ENCODE results near the gene WDR4. TPM values are rescaled to one million over a fixed set of nuclear protein-coding genes. Genes with fewer than 3 reads are reported as not detected.
"Not testable (repeated sequence)": the region's sequence is repeated elsewhere in the genome, so short reads cannot be mapped to it uniquely, and the experiment has no call there.

Gene WDR4
- total RNA-seq, 1 donor from 2014 or later, result 8.6 TPM

DNA sequence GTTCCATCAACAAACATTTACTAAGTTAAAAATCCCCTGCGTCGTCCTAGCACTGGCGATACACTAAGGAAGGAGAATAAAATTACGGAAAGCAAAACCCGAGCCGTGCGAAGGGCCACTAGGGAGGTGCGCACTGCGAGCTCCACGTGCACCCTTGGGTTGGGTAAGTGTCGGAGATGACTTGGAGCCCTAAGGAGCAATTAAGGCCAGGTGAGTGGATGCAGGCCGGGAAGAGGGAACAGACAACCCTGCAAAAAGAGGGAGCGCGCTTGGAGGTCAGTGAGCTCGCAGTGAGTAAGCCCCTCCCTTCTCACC lies 704 bp downstream of the WDR4 start:
- DNase-seq (ENCODE audit: low read depth in 2 of 2), result no peak

GRCh38 chr21:42875811-42876210 lies 3.5 kb downstream of the WDR4 start:
- DNase-seq (ENCODE audit: low read depth in 2 of 2), result not testable (repeated sequence)

- DNase-seq (ENCODE audit: low read depth in 2 of 2), result no peak
Measured at GRCh38 chr21:42873096-42873495, 6.2 kb downstream of the WDR4 start.

DNA sequence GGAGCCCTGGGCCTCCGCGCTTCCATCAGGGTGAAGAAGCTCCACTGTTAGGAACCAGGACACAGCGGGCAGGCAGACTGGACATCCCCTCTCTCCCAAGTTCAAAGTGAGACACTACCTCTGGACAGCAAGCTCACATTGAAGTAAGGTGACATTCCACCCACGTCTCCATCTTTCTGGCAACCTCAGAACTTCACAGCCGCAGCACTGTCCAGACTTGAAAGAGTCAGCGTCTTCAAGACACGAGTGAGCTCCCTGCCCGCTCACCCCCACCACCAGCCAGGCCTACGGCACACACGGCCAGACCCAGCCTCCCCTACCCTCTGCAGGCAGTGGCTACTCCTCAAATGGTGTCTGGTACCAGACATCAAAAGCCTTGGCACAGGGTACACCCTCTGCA lies 11.1 kb downstream of the WDR4 start:
- no peak for DNase-seq (ENCODE audit: low read depth in 2 of 2)

DNA sequence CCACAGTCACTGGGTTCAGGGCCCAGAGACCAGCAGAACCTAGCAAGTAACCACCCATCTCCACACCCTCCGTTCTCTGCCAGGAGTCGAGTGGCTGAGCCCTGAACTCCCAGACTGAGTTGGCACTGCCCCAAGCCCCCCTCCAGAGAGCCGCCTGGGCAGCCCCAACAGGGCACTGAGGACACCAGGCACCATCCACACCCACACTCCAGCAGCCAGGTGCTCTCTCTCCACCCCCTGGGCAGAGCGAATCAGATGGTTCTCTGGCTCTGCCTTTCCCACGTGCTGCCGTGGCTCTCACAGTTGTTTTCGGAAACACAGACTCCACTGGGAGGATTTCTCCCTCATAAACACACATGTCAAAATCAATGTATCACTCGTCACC lies 13.6 kb downstream of the WDR4 start:
- DNase-seq (ENCODE audit: low read depth in 2 of 2), result no peak

DNA sequence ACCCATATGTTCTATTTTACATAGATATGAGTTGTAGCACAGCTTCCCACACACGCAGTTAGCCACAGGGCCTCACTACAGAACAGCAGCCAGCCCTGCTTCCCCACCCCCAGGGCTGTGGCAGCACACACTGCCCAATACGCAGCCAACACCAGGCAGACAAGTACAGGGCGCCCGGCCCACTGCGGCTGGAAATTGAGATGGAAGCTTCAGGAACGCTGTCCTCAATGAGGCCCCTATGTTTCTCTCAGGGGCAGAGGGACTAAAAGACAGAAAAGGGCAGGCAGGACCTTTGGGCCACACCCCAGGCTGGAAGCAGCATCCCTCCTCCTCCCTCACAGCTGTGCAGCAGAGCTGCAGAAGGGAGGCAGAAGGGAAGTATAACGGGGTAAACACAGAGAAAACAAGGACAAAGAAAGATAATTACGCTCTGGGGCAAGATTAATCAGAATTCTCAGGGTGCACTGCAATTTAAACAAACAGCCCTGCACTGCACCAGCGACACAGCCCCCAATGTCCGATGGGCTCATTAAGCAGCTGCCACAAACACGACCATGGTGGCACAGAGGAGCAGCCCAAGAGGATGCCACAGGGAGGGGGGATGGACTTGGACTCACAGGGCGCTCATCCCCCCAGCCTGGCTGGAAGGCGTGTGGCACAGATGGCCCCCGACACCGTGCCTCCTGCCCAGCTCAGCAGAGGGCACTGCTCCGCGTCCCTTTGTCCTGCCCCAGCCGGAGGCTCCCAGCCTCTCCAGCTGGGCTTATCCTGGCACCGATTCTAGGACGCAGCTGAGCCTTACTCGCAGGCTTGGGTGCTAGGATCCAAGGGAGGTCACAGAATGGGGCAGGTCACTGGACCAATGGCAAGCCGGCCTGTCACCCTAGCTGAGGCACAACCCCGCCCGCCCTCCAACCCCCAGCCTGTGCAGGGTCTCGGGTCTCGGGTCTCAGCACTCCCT lies 14.2 kb downstream of the WDR4 start:
- DNase-seq (ENCODE audit: low read depth in 2 of 2), result no peak

DNA sequence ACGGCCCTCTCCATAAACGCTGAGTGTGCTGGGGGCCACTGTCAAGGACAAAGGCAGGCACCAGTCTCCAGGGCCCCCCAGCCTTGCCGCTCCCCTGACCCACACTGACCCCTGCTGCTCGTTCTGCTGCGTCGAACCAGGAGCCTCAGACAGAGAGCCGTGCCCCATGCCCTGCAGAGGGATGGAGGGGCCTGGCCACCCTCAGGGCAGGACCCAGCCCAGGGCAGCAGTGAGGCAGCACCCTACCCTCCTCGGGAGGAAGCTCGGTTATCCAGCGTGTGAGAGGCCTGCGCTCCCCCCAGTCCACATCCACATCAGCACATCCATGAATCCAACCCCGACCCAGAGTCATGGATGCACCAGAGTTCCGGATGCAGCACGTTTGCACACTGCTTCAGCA lies 15.1 kb downstream of the WDR4 start:
- no peak for DNase-seq (ENCODE audit: low read depth in 2 of 2)

DNA sequence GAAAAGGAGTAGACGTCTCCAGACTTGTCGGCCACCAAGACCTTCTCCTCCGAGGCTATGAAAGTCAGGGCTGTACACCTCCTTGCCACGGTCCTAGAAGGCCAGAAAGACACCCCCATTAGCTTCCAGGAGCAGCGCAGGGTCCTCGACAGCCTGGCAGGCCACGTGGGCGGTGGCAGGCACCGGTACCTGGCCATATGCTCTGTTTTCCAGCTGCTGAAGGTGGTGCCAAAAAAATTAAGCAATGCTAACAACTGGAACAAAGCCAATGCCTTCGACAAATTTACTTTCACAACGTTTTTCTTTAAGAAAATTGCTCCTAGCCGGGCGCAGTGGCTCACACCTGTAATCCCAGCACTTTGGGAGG lies 15.9 kb downstream of the WDR4 start:
- DNase-seq (ENCODE audit: low read depth in 2 of 2), result no peak

DNA sequence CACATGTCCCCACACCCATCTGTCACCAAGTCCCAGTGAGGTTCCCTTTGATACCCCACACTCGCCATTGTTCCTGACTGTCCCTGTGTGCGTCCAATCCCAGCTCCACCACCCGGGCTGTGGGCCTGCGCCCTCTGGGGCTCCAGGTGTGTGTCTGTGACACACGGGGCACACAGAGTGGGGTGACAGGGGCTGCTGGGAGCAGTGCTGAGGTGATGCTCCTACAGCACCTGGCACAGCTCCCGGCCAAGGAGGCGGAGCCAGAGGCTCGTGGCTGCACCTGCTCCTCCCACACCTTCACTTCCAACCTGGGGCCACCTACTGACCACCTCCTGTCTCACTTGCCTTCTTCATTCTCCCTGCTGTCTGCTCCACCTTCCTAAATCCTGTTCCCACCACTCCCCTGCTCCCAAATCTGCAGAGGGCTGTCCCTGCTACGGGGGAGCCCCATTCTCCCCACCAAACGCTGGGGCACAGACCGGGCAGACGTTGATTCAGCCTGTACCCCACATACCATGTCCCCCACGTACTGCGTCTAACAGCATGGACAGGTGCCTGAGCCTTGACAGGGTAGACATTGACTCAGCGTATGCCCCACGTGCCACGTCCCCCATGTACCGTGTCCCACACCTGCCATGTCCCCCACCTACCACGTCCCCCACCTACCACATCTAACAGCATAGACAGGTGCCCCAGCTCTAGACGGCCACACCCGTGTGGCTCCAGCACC lies 16.4 kb downstream of the WDR4 start:
- no peak for DNase-seq (ENCODE audit: low read depth in 2 of 2)

GRCh38 chr21:42861848-42862400 lies 17.4 kb downstream of the WDR4 start:
- peak in 1 of 2 donors; percentile 13 for DNase-seq (ENCODE audit: low read depth in 2 of 2)

- DNase-seq (ENCODE audit: low read depth in 2 of 2), result peak in 1 of 2 donors; percentile 47
Measured at GRCh38 chr21:42861311-42861847, 18.0 kb downstream of the WDR4 start.

- DNase-seq (ENCODE audit: low read depth in 2 of 2), result no peak
Measured at GRCh38 chr21:42860345-42860744, 19.0 kb downstream of the WDR4 start.

DNA sequence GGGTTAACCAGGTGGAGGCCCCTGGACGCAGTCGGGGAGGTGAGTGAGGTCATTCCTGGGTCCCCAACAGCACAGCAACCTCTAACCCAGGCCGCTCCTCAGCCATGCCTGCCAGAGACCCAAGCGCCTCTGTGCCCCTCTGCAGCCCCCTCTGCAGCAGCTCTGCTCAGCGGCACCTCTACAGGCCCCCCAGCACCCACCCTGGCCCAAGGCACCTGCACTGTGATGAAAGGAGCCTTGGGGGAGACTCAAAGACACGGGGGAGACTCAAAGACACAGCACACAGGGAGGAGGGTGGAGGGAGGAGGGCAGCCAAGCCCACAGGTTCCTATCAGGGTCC lies 19.5 kb downstream of the WDR4 start:
- DNase-seq (ENCODE audit: low read depth in 2 of 2), result no peak

DNA sequence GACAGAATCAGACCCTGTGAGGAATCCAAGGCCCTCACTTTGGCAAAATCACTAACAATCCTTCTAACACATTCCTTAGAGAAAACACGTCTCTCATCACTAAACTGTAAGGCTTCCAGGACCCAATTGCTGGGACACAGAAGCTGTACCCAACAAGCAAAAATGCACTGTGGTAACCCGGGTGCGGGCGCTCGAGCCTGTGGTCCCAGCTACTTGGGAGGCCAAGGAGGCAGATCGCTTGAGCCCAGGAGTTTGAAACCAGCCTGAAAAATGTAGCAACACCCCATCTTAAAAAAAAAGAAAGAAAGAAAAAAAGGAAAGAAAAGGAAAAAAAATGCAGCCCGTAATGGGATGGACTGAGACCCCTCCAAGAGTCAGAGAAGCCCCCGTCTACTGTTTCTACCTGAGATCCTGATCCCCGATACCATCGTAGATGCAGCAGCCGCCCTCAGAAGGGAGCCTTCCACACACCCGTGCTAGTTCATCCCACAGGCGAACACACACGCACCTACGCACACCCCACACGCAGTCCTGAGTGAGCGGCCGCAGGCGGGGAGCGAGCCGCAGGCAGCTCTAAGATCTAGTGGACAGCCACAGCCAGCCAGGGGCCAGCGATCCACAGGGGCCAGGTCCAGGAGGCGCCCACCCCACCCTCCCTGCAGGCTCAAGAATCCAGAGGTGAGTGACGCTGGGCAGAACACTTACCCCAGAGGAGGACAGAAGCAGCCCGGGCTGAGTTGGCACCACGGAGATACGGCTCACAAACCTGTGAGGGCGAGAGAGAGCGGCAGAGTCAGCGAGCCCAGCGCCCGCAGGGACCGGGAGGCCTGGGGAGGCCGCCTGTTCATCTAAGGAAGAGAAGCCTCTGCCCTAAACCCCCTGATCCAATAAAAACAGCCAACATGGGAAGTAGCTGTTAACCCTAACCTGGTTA lies 20.1 kb downstream of the WDR4 start:
- DNase-seq (ENCODE audit: low read depth in 2 of 2), result no peak

DNA sequence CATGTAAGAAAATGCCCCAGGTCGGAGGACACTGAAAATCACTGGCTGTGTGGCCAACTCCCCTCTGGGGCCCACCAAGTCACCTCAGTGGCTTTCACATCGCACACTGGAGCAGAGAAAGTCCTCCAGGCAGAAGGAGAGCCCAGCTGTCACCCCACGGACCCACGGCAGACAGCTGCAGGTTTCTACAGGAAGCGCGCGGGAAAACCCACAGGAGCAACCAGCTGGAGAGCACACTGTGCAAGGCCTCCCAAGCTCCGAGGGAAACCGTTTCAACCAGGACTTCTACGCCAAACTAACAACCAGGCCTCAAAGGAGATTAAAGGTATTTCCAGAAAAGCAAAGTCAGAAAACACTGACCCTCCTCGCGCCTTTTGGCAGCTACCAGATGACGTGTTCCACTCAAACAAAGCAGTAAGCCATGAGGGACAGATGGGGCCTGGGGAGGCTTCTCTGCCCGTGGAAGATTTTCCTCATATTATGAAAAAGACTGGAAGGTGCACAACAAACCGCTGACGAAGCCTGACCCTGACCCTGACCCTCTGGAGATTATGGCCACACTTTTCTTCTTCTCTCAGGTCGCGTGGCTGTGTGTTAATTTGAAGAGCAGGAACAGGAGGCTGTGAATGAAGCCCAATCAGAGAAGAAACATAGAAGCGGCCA lies 21.0 kb downstream of the WDR4 start:
- DNase-seq (ENCODE audit: low read depth in 2 of 2), result no peak

DNA sequence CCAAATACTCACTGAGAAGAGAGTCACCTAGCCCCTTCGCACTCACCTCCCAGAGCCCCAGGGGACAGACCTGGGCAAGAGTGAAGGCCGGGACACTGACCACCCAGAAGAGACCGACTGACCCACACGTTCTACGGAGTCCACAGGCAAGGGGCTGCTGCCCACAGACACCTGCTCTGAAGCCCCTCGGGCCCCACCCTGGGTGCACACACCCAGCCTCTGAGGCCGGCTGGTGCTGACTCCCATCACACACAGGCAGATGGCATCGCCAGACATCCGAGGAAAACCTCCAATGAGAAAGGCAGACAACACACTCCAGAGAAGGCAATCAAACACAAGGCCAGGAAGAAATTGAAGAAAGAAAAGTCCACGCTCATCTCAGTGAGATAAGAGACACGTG lies 22.1 kb downstream of the WDR4 start:
- no peak for DNase-seq (ENCODE audit: low read depth in 2 of 2)

- DNase-seq (ENCODE audit: low read depth in 2 of 2), result no peak
Measured at GRCh38 chr21:42855937-42856335, 23.4 kb downstream of the WDR4 start.

DNA sequence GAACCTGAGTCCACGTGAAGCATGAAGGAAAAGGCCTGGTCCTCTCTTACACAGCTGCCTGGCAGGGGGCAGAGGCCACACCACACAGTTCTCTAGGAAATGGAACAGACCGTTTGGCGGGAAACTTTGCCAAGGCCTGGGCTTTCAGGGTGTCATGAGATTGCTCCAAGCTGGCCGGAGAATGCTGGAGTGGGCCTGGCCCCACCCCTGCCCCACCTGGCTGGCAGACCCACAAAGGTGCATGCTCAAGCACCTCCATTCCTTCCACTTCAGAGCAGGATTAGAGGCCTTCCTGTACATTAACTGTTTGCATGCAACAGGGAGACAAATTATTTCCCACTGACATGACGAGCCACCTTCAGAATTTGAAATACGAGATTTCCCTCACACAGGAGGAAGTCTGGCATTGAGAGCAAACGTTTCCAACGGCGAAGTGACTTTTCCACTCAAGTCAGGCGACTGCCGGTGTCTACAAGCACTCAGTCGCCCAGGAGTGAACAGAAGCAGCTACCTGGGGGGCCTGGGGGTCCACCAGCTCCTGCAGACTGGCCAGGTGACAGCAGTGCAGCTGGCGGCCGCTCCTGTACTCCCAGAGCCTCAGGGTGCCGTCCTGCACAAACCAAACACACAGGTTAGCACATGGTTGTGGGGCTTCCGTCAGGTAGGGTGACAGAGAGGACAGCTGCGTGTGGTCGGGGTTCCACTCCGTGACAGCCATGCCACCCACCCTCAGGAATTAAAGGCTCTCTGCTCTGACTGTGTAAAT lies 24.0 kb downstream of the WDR4 start:
- no peak for DNase-seq (ENCODE audit: low read depth in 2 of 2)

DNA sequence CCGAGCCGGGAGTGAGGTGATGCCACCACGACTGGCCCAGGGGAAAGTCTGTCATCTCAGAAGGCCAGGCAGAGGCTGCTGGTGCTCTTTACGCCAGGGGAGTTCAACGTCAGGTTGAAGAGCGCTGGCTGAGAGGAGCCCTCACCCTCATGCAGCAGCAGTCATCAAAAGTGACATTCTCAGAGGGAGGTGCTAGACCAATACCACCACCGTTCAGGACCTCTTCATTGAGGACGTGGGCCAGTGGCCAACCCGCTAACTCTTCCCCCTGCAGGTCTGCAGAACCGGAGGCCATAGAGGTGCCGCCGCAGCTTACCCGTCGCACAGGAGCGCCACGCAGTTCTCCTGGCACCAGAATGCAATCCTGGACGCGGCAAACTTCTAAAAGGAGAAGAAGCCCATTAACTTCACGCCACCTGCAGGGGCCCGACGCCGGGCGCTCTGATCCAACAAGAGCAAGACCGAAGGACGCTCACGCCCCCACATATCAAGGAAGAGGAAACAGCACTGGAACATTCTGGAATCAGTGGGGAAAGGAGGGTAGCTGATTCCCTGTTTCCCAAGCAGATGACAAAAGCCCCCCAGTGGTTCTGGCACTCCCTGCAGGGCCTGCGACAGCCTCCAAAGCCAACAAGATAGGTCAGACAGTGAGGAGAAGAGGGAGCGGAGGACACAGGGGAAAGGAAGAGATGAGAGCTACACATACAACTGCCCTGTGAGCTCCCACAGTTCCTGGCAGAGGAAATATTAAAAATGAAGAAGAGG lies 24.9 kb downstream of the WDR4 start:
- DNase-seq (ENCODE audit: low read depth in 2 of 2), result no peak
